ENCODE results near the gene OR4N2.
"Not testable (repeated sequence)": the region's sequence is repeated elsewhere in the genome, so short reads cannot be mapped to it uniquely, and the experiment has no call there.

OR4N2 gene

GRCh38 chr14:19803470-19803869 lies at the start of gene OR4N2:
TSS of gene OR4N2 (plus strand) at chr14:19803770. CDS start at chr14:19827449, 23,679 bp downstream.
- not testable (repeated sequence) for DNase-seq, ATAC-seq

DNA sequence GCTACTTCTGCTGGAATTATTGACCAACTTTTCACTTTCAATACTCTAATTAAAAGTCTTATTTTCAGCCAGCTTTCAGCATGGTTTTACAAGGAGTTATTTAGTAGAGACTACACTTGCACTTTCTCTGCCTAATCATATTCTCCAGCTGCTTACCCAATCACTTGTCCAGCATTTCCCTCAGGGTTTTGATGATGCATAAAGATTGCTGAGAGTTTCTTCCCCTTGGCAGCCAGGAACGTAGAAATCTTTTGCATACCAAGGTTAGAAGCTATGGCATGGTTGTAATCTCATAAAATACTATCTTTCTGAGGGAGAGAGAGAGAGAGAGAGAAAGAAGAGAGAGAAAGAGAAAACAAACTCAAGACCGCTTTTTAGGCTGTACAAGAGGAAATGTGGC lies 49.4 kb upstream of the OR4N2 start:
- ATAC-seq (no peak), DNase-seq (no peak)

GRCh38 chr14:19771491-19771890 lies 32.1 kb upstream of the OR4N2 start:
- not testable (repeated sequence) for ATAC-seq, DNase-seq

GRCh38 chr14:19771895-19772430 lies 31.6 kb upstream of the OR4N2 start:
- DNase-seq: no peak
- no peak for ATAC-seq

- not testable (repeated sequence) for ATAC-seq, DNase-seq
Observed at GRCh38 chr14:19772454-19772853, 31.1 kb upstream of the OR4N2 start.

GRCh38 chr14:19773204-19773603 lies 30.4 kb upstream of the OR4N2 start, which contains the start of gene OR4M1:
TSS of gene OR4M1 (plus strand) at chr14:19773504. CDS start at chr14:19780323, 6,819 bp downstream.
- DNase-seq, ATAC-seq: not testable (repeated sequence)

- ATAC-seq: no peak
Observed at GRCh38 chr14:19775587-19775986, 28.0 kb upstream of the OR4N2 start.

GRCh38 chr14:19785848-19786247 lies 17.7 kb upstream of the OR4N2 start:
- DNase-seq, ATAC-seq: not testable (repeated sequence)

More at GRCh38 chr14:19775587-19775986, 28.0 kb upstream of the OR4N2 start:
- no peak for DNase-seq

- not testable (repeated sequence) for ATAC-seq, DNase-seq
Observed at GRCh38 chr14:19787318-19787717, 16.3 kb upstream of the OR4N2 start.

GRCh38 chr14:19788150-19788549 lies 15.4 kb upstream of the OR4N2 start:
- ATAC-seq, DNase-seq: not testable (repeated sequence)

- ATAC-seq, DNase-seq: not testable (repeated sequence)
Observed at GRCh38 chr14:19796520-19797108, 7.0 kb upstream of the OR4N2 start.

DNA sequence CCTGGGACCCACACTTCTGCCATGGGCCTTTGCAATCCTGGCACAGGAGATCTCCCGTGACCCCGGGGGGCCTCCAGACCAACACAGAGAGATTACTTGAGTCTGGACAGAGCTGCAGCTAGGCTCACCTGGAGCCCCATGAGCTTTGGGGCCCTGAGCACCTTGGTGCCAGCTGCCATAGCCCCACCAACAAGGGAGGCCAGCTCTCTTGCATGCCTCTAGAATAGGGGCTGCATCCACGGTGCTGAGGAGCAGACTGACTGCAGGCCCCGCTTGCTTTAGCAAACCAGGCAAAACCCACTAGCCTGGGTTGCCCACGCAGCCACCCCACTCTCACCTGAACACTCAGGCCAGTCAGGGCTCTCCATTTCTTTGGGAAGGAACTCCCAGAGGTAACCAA lies 3.7 kb upstream of the OR4N2 start:
- ATAC-seq: no peak
- DNase-seq: no peak

DNA sequence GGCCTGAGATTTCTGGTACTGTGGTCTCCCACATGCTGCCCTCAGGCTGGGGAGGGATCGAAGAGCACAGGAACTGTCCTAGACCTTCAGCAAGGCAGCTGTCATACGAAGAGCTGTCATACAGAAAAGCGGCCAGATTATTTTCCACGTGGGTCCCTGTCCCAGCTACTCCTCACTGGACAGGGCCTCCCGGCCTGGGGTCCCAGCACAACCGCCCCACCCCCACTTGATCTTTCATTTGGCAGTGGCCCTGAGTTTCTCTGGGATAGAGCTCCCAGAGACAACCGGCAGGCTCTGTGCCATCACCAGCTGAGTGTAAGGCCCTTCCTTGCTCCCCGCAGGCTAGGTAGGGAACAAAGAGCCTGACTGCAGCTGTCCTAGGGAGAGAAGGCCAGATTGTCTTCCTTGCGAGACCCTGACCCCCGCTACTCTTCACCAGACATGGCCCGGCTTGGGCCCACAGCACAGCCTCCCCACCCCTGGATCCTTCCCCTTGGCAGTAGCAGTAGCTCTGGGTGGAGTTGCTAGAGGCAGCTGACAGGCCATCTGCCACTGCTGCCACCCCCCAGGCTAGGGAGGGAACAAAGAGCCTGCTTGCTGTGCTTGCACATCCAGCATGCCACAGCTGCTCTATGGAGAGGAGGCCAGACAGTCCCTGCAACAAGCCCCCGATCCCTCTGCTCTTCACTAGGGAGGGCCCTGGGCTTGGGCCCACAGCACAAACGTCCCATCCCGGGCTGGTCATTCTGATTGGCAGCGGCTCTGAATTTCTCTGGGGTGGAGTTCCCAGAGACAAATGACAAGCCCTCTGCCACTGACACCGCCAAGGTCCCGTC lies 3.1 kb upstream of the OR4N2 start:
- ATAC-seq: peak; percentile 49

DNA sequence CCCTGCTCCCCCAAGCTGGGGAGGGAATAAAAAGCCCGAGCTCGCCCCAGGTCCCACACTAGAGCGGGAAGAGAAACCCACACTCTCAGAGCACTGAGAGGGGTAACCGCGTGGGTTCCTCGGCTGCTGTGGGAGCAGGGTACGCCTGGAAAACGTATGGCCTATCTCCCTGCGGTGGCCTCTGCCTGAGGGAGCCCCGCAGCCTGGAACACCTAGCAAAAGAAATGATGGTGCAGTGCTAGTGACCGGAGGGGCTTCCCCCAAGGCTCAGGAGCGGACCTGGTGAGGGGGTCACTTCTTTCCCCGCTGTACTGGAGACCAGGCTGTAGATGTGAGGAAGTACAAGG lies 2.5 kb upstream of the OR4N2 start:
- ATAC-seq (no peak), DNase-seq (no peak)

More for the DNA sequence above, 3.1 kb upstream of the OR4N2 start:
- DNase-seq: no peak

GRCh38 chr14:19813171-19813920 lies 9.8 kb downstream of the OR4N2 start:
- DNase-seq, ATAC-seq: not testable (repeated sequence)

GRCh38 chr14:19819879-19820278 lies 16.3 kb downstream of the OR4N2 start:
- ATAC-seq, DNase-seq: not testable (repeated sequence)

GRCh38 chr14:19821016-19821415 lies 17.4 kb downstream of the OR4N2 start:
- ATAC-seq, DNase-seq: not testable (repeated sequence)

GRCh38 chr14:19823178-19823577 lies 19.6 kb downstream of the OR4N2 start:
- DNase-seq: no peak
- no peak for ATAC-seq

DNA sequence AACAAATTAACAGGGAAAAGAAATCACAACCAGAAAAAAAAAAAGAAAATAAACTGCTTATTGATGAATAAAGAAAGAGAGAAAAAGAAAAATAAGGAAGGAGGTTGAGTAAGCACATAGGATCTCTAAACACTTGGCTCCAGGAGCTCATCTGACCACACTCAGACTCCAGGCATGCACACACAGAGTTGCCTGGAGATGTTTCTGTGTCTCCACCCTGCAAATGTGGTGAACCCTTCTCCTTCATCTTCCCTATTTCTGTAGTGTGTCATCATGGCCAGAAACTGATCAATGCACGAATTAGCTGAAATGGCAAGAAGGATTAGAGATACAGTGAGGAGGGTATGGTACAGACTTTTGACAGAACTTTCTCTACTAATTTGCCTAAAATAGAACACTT lies 20.2 kb downstream of the OR4N2 start:
- ATAC-seq (no peak), DNase-seq (no peak)

DNA sequence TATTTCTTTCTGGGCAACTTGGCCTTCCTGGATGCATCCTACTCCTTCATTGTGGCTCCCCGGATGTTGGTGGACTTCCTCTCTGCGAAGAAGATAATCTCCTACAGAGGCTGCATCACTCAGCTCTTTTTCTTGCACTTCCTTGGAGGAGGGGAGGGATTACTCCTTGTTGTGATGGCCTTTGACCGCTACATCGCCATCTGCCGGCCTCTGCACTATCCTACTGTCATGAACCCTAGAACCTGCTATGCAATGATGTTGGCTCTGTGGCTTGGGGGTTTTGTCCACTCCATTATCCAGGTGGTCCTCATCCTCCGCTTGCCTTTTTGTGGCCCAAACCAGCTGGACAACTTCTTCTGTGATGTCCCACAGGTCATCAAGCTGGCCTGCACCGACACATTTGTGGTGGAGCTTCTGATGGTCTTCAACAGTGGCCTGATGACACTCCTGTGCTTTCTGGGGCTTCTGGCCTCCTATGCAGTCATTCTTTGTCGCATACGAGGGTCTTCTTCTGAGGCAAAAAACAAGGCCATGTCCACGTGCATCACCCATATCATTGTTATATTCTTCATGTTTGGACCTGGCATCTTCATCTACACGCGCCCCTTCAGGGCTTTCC lies 24.2 kb downstream of the OR4N2 start:
- DNase-seq, ATAC-seq: not testable (repeated sequence)

- ATAC-seq: no peak
Observed at GRCh38 chr14:19828314-19828713, 24.7 kb downstream of the OR4N2 start.

More at GRCh38 chr14:19828314-19828713, 24.7 kb downstream of the OR4N2 start:
- DNase-seq: no peak
